Measurements from ENCODE around the gene OR6M1. TPM values are rescaled to one million over a fixed set of nuclear protein-coding genes. Genes with fewer than 3 reads are reported as not detected.

OR6M1 gene, protein sequence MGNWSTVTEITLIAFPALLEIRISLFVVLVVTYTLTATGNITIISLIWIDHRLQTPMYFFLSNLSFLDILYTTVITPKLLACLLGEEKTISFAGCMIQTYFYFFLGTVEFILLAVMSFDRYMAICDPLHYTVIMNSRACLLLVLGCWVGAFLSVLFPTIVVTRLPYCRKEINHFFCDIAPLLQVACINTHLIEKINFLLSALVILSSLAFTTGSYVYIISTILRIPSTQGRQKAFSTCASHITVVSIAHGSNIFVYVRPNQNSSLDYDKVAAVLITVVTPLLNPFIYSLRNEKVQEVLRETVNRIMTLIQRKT
- not detected in 2 replicates for total RNA-seq

GRCh38 chr11:123806249-123806648, at the start of gene OR6M1:
Gene OR6M1 (minus strand): TSS chr11:123806349. CDS start chr11:123806349, 0 bp downstream.
- no peak for DNase-seq (ENCODE audit: low read depth in 2 of 2)

GRCh38 chr11:123853038-123853437, 46.9 kb upstream of the OR6M1 start:
- no peak for DNase-seq (ENCODE audit: low read depth in 2 of 2)

DNA sequence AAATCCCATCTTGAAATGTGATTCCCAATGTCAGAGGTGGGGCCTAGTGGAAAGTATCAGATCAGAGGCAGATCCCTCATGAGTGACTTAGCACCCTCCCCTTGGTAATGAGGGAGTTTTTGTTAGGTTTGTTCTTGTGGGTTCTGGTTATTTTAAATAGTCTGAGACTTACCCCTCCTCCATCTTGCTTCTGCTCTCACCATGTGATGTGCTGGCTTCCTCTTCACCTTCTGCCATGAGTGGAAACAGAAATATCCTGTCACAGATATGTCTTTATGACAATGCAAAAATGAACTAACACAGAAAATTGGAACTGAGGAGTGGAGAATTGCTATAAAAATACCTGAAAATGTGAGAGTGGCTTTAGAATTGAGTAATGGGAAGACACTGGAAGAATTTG, 46.2 kb upstream of the OR6M1 start:
- no peak for DNase-seq (ENCODE audit: low read depth in 2 of 2)

GRCh38 chr11:123851110-123851509, 45.0 kb upstream of the OR6M1 start:
- no peak for DNase-seq (ENCODE audit: low read depth in 2 of 2)

DNA sequence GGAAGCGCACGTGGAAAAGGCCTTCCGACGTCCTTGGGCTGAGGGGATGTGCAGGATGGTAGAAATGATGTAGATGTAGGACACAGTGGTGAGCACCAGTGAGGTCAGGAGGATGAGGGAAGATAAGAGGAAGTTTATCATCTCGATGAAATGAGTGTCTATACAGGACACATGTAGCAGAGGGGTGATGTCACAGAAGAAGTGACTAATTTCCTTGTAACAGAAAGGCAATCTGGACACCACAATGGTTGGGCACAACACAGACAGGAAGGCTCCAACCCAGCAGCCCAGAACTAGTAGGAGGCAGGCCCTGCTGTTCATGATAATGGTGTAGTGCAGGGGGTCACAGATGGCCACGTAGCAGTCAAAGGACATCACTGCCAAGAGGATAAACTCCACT, 35.0 kb upstream of the OR6M1 start:
- peak; percentile 60 to 70 for DNase-seq (ENCODE audit: low read depth in 2 of 2)

- no peak for DNase-seq (ENCODE audit: low read depth in 2 of 2)
Observed at GRCh38 chr11:123839131-123839530, 33.0 kb upstream of the OR6M1 start.

GRCh38 chr11:123838659-123839058, 32.5 kb upstream of the OR6M1 start:
- no peak for DNase-seq (ENCODE audit: low read depth in 2 of 2)

DNA sequence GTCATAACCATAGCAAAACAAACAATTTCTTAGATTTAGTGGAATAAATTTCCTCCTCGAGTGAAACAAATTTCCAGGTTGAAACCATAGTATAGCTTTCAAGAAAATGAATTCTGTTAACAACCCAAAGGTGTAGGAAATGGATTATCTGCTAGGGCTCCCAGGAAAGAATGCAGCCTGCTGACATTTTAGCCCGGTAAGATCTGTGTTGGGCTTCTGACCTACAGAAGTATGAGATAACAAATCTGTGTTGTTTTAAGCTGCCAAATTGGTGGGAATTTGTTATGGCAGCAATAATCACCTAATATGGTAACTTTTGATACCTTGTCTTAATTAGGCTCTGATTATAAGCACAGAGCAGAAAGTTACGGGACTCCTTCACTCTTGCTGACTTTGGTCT, 32.0 kb upstream of the OR6M1 start:
- no peak for DNase-seq (ENCODE audit: low read depth in 2 of 2)

DNA sequence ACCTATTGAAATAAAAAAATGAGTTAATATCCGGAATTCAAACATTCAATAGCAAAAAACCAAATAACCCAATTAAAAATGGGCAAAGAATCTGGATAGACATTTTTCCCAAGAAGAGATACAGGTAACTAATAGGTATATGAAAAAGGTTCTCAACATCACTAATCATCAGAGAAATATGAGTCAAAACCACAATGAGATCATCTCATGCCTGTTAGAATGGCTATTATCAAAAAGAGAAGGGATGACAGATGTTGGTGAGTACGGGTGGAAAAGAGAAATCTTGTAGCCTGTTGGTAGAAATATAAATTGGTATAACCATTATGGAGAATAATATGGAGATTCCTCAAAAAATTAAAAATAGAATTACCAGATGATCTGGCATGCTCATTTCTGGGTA, 26.9 kb upstream of the OR6M1 start:
- no peak for DNase-seq (ENCODE audit: low read depth in 2 of 2)

DNA sequence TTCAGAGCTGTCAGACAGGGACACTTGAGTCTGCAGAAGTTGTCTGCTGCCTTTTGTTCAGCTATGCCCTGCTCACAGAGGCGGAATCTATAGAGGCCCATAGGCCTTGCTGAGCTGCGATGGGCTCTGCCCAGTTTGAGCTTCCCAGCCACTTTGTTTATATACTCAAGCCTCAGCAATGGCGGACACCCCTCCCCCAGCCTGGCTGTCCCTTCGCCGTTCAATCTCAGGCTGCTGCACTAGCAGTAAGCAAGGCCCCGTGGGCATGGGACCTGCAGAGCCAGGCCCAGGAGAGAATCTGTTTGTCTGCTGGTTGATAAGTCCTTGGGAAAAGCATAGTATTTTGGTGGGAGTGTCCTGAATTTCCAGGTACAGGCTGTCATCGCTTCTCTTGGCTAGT, 23.6 kb upstream of the OR6M1 start:
- no peak for DNase-seq (ENCODE audit: low read depth in 2 of 2)

DNA sequence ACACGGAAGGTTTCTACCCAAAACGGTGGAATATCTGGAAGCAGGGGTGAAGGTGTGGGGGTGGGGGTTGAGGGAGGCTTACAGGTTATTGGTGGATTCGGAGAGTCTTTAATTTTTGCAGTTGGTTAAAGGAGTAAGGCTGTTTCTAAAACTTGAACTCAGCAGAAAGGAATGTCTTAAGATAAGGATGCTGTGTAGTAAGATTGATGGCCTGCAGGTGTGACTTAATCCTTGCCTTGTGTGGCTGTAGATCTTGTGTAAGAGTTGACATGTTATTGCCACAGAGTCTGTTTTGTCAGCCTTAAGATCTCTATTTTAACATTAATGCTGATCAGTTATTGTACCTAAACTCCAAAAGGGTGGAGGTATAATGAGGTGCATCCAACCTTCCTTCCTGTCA, 16.4 kb upstream of the OR6M1 start:
- DNase-seq (ENCODE audit: low read depth in 2 of 2) = no peak

DNA sequence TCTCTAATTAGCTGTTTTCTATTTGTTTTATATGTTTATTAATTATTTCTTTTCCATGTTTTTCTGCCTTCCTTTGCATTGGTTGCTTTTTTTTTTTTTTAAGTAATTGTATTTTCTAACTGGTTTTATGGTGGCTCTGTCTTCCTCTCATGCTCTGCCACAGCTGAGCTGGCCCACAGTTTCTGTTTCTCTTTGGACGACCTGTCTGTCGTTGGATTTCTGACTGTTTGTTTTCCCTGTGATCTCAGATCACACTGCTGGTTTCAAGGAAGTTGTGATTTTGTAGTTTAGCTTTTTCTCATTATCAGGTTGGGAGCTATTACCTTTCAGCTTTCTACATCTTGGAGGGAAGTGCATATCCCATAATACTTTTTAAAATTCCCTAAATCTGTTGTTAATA, 15.9 kb upstream of the OR6M1 start:
- DNase-seq (ENCODE audit: low read depth in 2 of 2) = no peak

DNA sequence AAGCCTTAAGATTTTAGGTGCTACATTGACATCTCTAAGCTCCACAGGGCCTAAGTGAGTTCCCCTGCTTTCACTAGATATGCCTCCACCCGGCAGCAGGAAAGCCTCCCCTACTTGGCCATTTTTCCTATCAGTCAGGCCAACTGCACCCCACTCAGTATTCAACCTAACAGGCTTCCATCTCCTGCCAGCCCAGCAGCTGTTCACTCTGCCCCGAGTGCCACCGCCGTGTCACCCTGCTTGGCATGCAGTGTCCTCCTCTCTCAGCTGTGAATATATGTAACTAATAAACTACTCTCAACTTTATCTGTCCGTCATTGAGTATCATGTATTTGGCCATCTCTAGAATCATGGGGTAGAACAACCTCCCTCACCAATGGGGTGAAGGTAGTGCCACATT, 9.0 kb upstream of the OR6M1 start:
- no peak for DNase-seq (ENCODE audit: low read depth in 2 of 2)

DNA sequence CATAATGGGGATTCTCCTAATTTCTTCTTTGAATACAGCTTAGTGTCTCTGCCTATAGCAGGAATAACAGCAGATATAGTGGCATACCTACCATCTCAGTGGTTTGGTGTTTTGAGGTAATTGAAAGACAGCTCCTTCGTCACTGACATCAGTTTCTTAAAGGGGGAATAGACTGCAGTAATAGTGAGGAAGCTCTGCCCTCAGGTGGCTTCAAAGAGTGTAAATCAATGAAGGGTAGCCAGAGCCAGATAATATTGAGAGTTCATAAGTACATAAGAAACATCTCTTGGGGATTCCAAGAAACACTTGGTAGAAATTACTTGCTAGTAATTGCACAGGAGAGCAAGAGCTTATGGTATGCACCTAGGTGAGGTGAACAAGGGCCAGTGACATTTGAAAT, 4.4 kb downstream of the OR6M1 start:
- no peak for DNase-seq (ENCODE audit: low read depth in 2 of 2)

GRCh38 chr11:123800036-123800435, 6.1 kb downstream of the OR6M1 start:
- no peak for DNase-seq (ENCODE audit: low read depth in 2 of 2)

DNA sequence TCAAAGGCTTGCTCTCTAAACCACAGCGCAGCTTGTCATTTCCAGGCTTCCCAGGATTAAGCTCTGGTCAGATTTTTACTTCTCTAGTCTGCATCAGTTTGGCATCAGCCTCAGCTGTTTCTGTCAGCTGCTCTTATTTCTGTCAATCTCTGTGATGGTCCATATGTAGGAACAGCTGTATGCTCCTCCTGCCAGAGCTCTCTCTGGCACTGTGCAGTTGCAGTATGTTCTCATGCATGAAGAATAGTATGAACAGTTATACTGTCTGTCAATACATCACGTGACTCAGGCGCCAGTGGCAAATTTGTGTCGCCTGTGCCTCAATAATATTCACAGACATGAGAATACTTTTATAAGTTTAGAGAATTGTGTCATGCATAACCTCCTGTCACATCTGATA, 6.7 kb downstream of the OR6M1 start:
- no peak for DNase-seq (ENCODE audit: low read depth in 2 of 2)

- no peak for DNase-seq (ENCODE audit: low read depth in 2 of 2)
Observed at GRCh38 chr11:123798513-123799252, 7.5 kb downstream of the OR6M1 start.

- no peak for DNase-seq (ENCODE audit: low read depth in 2 of 2)
Observed at GRCh38 chr11:123798079-123798478, 8.1 kb downstream of the OR6M1 start.

DNA sequence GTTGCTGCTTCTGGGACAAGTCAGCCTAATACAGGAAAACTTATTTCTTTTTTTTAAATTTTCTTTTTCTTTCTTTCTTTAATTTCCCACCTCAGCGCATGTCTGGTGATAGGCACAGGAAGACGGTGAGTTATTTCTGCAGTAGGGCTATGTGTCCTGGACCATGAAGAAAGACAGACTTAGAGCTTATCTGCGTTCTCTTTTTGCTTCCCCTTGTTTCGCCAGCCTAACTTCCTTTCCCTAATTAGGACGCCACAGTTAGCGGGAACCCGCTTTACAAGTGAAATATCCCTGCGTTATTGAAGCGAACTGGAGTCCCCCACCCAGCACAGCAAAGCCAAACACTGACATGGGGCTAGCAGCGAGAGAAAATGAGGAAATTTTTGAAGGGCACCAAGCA, 8.6 kb downstream of the OR6M1 start:
- no peak for DNase-seq (ENCODE audit: low read depth in 2 of 2)

- no peak for DNase-seq (ENCODE audit: low read depth in 2 of 2)
Observed at GRCh38 chr11:123797114-123797513, 9.0 kb downstream of the OR6M1 start.

DNA sequence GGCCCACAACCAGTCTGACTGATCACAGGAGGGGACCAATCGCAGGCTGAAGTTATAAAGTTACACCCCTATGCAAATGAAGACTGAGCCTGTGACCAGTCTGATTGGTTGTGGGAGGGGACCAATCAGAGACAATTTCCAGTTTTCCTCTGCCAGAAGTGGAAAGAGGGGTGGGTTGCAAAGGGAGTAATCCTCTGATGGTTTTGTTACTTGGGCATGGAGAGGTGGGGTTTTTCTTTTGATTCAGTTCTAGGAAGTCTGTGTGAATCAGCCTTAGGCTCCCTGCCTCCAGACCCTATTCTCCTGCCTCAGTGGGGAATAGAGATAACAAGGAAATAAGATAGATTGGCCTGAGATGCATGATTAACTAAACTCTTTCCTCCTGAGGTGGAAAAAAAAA, 9.9 kb downstream of the OR6M1 start:
- DNase-seq (ENCODE audit: low read depth in 2 of 2) = no peak

DNA sequence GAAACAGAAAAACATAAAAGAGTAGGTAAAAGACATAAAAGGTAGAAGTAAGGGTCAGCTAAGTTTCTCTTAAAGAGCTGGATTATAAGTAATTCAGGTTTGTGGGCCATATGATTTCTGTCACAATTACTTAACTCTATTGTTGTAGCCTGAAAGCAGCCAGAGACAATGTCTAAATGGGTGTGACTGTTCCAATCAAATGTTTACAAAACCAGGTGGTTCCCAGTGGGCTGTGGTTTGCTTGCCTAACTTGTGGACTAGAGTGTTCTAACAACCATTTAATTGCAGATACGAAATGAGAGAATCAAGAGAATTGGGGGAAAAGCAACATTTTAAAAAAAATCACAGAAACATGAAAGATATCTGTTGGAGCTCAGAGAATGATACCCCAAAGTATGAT, 22.6 kb downstream of the OR6M1 start:
- no peak for DNase-seq (ENCODE audit: low read depth in 2 of 2)

DNA sequence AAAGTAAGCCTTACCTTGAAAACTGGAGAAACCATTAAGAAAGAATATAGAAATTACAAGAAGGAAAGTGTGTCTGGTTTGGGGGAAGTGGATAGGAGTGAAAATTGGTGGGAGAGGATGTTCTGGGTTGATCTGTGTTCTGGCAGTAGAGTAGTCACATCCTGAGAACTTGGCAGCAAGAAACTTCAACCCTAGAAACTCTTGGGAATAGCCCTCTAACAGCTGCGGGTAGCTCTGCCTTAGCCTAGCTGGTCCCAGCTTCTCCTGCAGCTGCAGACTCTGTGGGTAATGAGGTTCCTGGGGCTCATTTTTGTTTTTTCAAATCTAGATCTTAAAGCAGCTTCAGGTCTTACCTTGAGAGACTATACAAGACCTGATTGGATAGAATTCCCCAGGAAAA, 27.6 kb downstream of the OR6M1 start:
- no peak for DNase-seq (ENCODE audit: low read depth in 2 of 2)

All from dermis microvascular lymphatic vessel endothelial cell (primary cell).